ENCODE measurements around the gene PCCB. TPM values are rescaled to one million over a fixed set of nuclear protein-coding genes. Genes with fewer than 3 reads are reported as not detected.
"Not testable (repeated sequence)": the region's sequence is repeated elsewhere in the genome, so short reads cannot be mapped to it uniquely, and the experiment has no call there.

PCCB gene
- total and polyA plus RNA-seq, 7 experiments from 2014 or later = 13.6 to 30.9 (median 19.3) TPM

DNA sequence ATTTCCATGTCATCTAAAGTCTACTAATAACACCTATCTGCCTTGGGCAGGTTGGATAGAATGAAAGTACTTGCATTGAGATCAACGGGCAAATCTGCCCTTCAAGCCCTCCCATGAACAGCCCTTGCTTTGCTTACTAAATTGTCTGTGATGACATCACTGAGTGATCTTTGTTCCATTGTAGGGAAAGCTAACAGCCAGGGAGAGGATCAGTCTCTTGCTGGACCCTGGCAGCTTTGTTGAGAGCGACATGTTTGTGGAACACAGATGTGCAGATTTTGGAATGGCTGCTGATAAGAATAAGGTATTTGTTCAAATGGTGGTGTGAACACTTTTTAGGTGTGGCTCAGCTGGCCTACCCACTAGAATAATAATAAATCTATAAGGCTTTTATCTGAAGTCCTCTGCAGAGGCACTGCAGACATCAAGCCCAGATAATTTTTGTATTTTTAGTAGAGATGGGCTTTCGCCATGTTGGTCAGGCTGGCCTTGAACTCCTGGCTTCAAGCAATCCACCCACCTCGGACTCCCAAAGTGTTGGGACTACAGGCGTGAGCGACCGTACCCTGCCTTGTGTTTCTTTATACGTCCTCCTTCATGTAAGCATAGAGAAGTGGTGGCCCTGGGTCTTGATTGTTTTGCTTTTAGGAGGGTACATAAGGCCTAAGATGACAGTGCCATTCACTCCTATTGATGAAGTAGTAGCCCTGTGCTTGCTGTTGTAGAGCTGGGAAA lies 5.7 kb downstream of the PCCB start:
- Mint-ChIP-seq H3K4me3 (no peak overlapping the region), H3K36me3 (peaks cover 7 to 41% (median 27%) of the 10 kb centered on the region in 5 donors), H3K9me3 (no peaks in the 10 kb centered on the region), H3K27ac (peak overlapping the region in 2 of 9 donors; percentile 25 to 82), H3K27me3 (no peaks in the 10 kb centered on the region), H3K4me1 (peaks cover 14 to 24% (median 22%) of the 10 kb centered on the region in 7 donors)
- DNase-seq (no peak), ATAC-seq (no peak)
- Histone ChIP-seq H3K27ac (ENCODE audit: low read depth, low read length) (no peak overlapping the region), H3K4me1 (ENCODE audit: control insufficient read depth in 2 of 2, insufficient read depth in 2 of 2, low read length in 2 of 2) (peaks cover 4% of the 10 kb centered on the region in 2 donors), H3K27me3 (ENCODE audit: control insufficient read depth in 2 of 2, insufficient read depth in 2 of 2, low read length in 2 of 2) (no peaks in the 10 kb centered on the region), H3K9me3 (ENCODE audit: control insufficient read depth in 2 of 3, low read length in 3 of 3) (no peaks in the 10 kb centered on the region), H3K4me3 (ENCODE audit: low read length) (no peak overlapping the region), H3K36me3 (ENCODE audit: control insufficient read depth in 2 of 3, insufficient read depth in 3 of 3, low read length in 3 of 3) (peaks cover 0 to 38% (median 8%) of the 10 kb centered on the region in 3 experiments)
- POLR2A ChIA-PET = interaction anchor here (0.9 to 2.2 kb wide), 2 partner anchors 59 to 70 kb away, joined by 3 to 7 read pairs; partner anchors contain the start of gene MSL2
- intact Hi-C loops (cut with micrococcal nuclease) = loop anchor here in 1 of 2 donors (10.0 kb wide), 1 partner anchor 1929 kb away; the partner anchor contains the start of gene ARMC8
- CTCF ChIA-PET = no interaction called here

DNA sequence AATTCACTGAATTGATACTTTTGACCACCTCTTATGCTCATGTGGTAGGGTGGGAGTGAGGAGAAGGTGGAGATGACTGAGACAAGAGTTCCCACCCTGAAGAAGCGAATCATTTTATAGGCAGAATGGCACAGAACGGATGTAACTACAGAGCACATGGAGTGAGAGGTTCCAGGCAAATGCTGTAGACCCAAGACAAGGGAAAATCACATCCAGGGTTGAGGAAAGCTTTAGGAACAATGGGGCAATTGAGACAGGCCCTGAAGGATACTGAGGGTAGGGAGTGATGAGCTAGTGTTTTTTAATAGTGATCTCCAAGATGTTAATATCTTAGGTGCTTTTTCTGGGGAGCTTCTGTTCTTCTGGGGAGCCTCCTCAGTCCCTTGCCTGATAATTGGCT lies 8.1 kb downstream of the PCCB start:
- Mint-ChIP-seq H3K27me3 (no peaks in the 10 kb centered on the region), H3K4me1 (peaks cover 4 to 22% (median 11%) of the 10 kb centered on the region in 7 donors), H3K27ac (peak overlapping the region in 1 of 9 donors; percentile 14), H3K9me3 (no peaks in the 10 kb centered on the region), H3K36me3 (peaks cover 12 to 60% (median 41%) of the 10 kb centered on the region in 5 donors), H3K4me3 (no peak overlapping the region)
- no peaks in the 10 kb centered on the region for H3K9me3 ChIP-seq (ENCODE audit: control insufficient read depth in 2 of 3, low read length in 3 of 3)
- no peaks in the 10 kb centered on the region for H3K4me1 ChIP-seq (ENCODE audit: control insufficient read depth in 2 of 2, insufficient read depth in 2 of 2, low read length in 2 of 2)
- no peak overlapping the region for H3K27ac ChIP-seq (ENCODE audit: low read depth, low read length)
- no peak for ATAC-seq
- ChIA-PET POLR2A (interaction anchor here (0.6 kb wide), 1 partner anchor 128 kb away, joined by 6 read pairs; no protein-coding TSS in a partner anchor), CTCF (no interaction called here)
- peaks cover 0 to 53% (median 17%) of the 10 kb centered on the region in 3 experiments for H3K36me3 ChIP-seq (ENCODE audit: control insufficient read depth in 2 of 3, insufficient read depth in 3 of 3, low read length in 3 of 3)
- no peaks in the 10 kb centered on the region for H3K27me3 ChIP-seq (ENCODE audit: control insufficient read depth in 2 of 2, insufficient read depth in 2 of 2, low read length in 2 of 2)
- intact Hi-C loops (cut with micrococcal nuclease) = loop anchor here in 1 of 2 donors (10.0 kb wide), 1 partner anchor 1927 kb away; the partner anchor contains the start of gene ARMC8
- no peak overlapping the region for H3K4me3 ChIP-seq (ENCODE audit: low read length)
- DNase-seq = no peak

DNA sequence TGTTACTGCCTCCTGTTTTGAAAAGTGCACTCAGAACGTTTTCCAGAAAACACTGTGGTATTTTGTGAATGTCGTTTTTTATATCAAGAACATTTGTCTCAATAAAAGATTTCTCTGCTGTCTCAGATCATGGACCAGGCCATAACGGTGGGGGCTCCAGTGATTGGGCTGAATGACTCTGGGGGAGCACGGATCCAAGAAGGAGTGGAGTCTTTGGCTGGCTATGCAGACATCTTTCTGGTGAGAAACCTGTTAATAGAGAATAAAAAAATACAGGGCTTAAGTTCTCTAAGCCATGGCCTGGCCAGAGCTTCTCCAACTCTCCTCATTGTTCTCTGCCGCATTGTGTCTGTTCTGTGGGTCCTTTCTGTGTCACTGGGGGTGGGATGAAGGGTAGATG lies 11.7 kb downstream of the PCCB start:
- Mint-ChIP-seq H3K4me1 (peaks cover 0 to 14% (median 0%) of the 10 kb centered on the region in 7 donors), H3K4me3 (no peak overlapping the region), H3K36me3 (peaks cover 16 to 62% (median 43%) of the 10 kb centered on the region in 5 donors), H3K27ac (peak overlapping the region in 3 of 9 donors; percentile 2 to 39 (median 9)), H3K9me3 (no peaks in the 10 kb centered on the region), H3K27me3 (no peaks in the 10 kb centered on the region)
- Histone ChIP-seq H3K4me1 (ENCODE audit: control insufficient read depth in 2 of 2, insufficient read depth in 2 of 2, low read length in 2 of 2) (no peaks in the 10 kb centered on the region), H3K27me3 (ENCODE audit: control insufficient read depth in 2 of 2, insufficient read depth in 2 of 2, low read length in 2 of 2) (no peaks in the 10 kb centered on the region), H3K27ac (ENCODE audit: low read depth, low read length) (no peak overlapping the region), H3K4me3 (ENCODE audit: low read length) (no peak overlapping the region), H3K36me3 (ENCODE audit: control insufficient read depth in 2 of 3, insufficient read depth in 3 of 3, low read length in 3 of 3) (peaks cover 0 to 52% (median 11%) of the 10 kb centered on the region in 3 experiments), H3K9me3 (ENCODE audit: control insufficient read depth in 2 of 3, low read length in 3 of 3) (no peaks in the 10 kb centered on the region)
- intact Hi-C loops (cut with micrococcal nuclease) = no loop called here
- ATAC-seq = no peak
- DNase-seq = no peak
- CTCF ChIA-PET = no interaction called here
- POLR2A ChIA-PET = no interaction called here

DNA sequence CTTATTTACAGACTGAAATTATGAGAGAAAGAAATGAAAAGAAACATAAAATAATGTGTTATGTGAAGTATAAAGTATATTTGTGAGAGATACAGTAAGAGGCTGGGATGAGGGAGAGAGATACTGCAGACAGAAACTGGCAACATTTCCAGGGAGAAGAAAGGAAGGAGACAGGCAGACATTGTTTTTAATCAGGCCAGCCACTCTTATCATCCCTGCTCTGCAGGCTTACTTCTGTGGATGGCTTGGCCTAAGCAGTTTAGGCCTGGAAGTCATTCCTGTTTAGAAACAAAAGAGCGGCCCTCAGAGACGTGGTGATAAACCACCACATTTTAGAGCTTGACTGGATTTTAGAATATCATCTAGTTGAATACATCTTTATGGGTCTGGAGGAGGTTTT lies 12.4 kb downstream of the PCCB start:
- H3K9me3 Mint-ChIP-seq = no peaks in the 10 kb centered on the region
- ChIA-PET POLR2A (no interaction called here), CTCF (no interaction called here)
- Histone ChIP-seq H3K4me3 (ENCODE audit: low read length) (no peak overlapping the region), H3K27ac (ENCODE audit: low read depth, low read length) (no peak overlapping the region), H3K27me3 (ENCODE audit: control insufficient read depth in 2 of 2, insufficient read depth in 2 of 2, low read length in 2 of 2) (no peaks in the 10 kb centered on the region), H3K9me3 (ENCODE audit: control insufficient read depth in 2 of 3, low read length in 3 of 3) (no peaks in the 10 kb centered on the region), H3K36me3 (ENCODE audit: control insufficient read depth in 2 of 3, insufficient read depth in 3 of 3, low read length in 3 of 3) (peaks cover 0 to 45% (median 11%) of the 10 kb centered on the region in 3 experiments), H3K4me1 (ENCODE audit: control insufficient read depth in 2 of 2, insufficient read depth in 2 of 2, low read length in 2 of 2) (no peaks in the 10 kb centered on the region)
- H3K4me1 Mint-ChIP-seq = peaks cover 0 to 14% (median 0%) of the 10 kb centered on the region in 7 donors
- no peaks in the 10 kb centered on the region for H3K27me3 Mint-ChIP-seq
- H3K36me3 Mint-ChIP-seq = peaks cover 16 to 59% (median 39%) of the 10 kb centered on the region in 5 donors
- DNase-seq = no peak
- intact Hi-C loops (cut with micrococcal nuclease) = no loop called here
- no peak for ATAC-seq
- peak overlapping the region in 1 of 9 donors; percentile 2 for H3K27ac Mint-ChIP-seq
- no peak overlapping the region for H3K4me3 Mint-ChIP-seq

DNA sequence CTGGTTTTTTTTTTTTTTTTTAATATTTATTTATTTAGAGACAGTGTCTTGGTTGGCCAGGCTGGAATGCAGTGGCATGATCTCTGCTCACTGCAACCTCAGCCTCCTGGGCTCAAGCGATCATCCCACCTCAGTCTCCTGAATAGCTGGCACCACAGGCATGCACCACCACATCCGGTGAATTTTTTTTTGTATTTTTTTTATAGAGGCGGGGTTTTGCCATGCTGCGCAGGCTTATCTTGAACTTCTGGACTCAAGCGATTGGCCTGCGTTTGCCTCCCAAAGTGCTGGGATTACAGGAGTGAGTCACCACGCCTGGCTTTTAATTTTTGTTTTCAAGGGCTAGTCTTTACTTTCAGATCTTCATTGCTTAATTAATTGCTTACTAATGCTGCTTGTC lies 13.1 kb downstream of the PCCB start:
- ATAC-seq (no peak), DNase-seq (no peak)
- Histone ChIP-seq H3K27me3 (ENCODE audit: control insufficient read depth in 2 of 2, insufficient read depth in 2 of 2, low read length in 2 of 2) (no peaks in the 10 kb centered on the region), H3K27ac (ENCODE audit: low read depth, low read length) (no peak overlapping the region), H3K9me3 (ENCODE audit: control insufficient read depth in 2 of 3, low read length in 3 of 3) (no peaks in the 10 kb centered on the region), H3K36me3 (ENCODE audit: control insufficient read depth in 2 of 3, insufficient read depth in 3 of 3, low read length in 3 of 3) (peaks cover 0 to 41% (median 11%) of the 10 kb centered on the region in 3 experiments), H3K4me1 (ENCODE audit: control insufficient read depth in 2 of 2, insufficient read depth in 2 of 2, low read length in 2 of 2) (no peaks in the 10 kb centered on the region), H3K4me3 (ENCODE audit: low read length) (no peak overlapping the region)
- no peak overlapping the region for H3K4me3 Mint-ChIP-seq
- CTCF ChIA-PET = no interaction called here
- no peaks in the 10 kb centered on the region for H3K9me3 Mint-ChIP-seq
- POLR2A ChIA-PET = no interaction called here
- no peak overlapping the region for H3K27ac Mint-ChIP-seq
- H3K4me1 Mint-ChIP-seq = peaks cover 0 to 11% (median 0%) of the 10 kb centered on the region in 7 donors
- H3K36me3 Mint-ChIP-seq = peaks cover 15 to 57% (median 40%) of the 10 kb centered on the region in 5 donors
- intact Hi-C loops (cut with micrococcal nuclease) = no loop called here
- no peaks in the 10 kb centered on the region for H3K27me3 Mint-ChIP-seq

DNA sequence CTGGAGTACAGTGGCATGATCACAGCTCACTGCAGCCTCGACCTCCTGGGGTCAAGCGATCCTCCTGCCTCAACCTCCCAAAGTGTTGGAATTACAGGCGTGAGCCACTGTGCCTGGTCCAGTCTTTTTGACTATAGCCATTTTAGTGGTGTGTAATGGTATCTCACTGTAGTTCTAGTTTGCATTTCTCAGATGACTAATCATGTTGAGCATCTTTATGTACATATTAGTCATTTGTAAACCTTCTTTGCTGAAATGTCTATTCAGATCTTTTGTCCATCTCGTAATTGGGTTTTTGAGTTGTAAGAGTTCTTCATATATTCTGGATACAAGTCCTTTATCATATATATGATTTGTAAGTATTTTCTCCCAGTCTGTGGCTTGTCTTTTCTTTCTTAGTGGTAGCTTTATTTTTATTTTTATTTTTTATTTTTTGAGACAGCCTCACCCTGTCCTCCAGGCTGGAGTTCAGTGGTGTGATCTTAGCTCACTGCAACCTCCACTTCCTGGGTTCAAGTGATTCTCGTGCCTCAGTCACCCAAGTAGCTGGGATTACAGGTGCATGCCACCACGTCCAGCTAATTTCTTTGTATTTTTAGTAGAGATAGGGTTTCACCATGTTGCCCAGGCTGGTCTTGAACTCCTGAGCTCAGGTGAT lies 16.5 kb downstream of the PCCB start:
- POLR2A ChIA-PET = not testable (repeated sequence)

More for the DNA sequence above, 16.5 kb downstream of the PCCB start:
- CTCF ChIA-PET; H3K27ac ChIP-seq (ENCODE audit: low read depth, low read length); H3K27ac Mint-ChIP-seq; ATAC-seq; intact Hi-C loops (cut with micrococcal nuclease); DNase-seq; H3K9me3 ChIP-seq (ENCODE audit: control insufficient read depth in 2 of 3, low read length in 3 of 3); H3K4me3 ChIP-seq (ENCODE audit: low read length); H3K27me3 ChIP-seq (ENCODE audit: control insufficient read depth in 2 of 2, insufficient read depth in 2 of 2, low read length in 2 of 2); H3K9me3 Mint-ChIP-seq; H3K4me3 Mint-ChIP-seq; H3K4me1 ChIP-seq (ENCODE audit: control insufficient read depth in 2 of 2, insufficient read depth in 2 of 2, low read length in 2 of 2); H3K27me3 Mint-ChIP-seq: not testable (repeated sequence)
- H3K4me1 Mint-ChIP-seq = peaks cover 4 to 18% (median 9%) of the 10 kb centered on the region in 7 donors
- peaks cover 0 to 15% (median 1%) of the 10 kb centered on the region in 3 experiments for H3K36me3 ChIP-seq (ENCODE audit: control insufficient read depth in 2 of 3, insufficient read depth in 3 of 3, low read length in 3 of 3)
- H3K36me3 Mint-ChIP-seq = peaks cover 20 to 68% (median 39%) of the 10 kb centered on the region in 5 donors
